Esophagus squamous epithelium (tissue), 5 donors: ENCODE data around the gene RASAL2. TPM values are rescaled to one million over a fixed set of nuclear protein-coding genes. Genes with fewer than 3 reads are reported as not detected.

Experiments
- DNase-seq: peaks from one replicate; lab custom pipeline; 2025; lab: John Stamatoyannopoulos, UW
- H3K27ac ChIP-seq, 4 donors: fragments of 200-600 bp; sonication (generic); one replicate each; pipeline ENCODE4 v1.5.1; 2016 to 2019; ENCODE audit warnings: mild to moderate bottlenecking in 1 of 4
- H3K27me3 ChIP-seq, 4 donors: fragments of 200-600 bp; sonication (generic); 1 replicate in 3 of 4; 2 replicates in 1 of 4; pipeline versions ENCODE4 v1.5.1 to v1.6.0; 2017 to 2021; ENCODE audit warnings: antibody characterized with exemption in 1 of 4
- H3K36me3 ChIP-seq, 3 donors: fragments of 200-600 bp; sonication (generic); one replicate each; pipeline ENCODE4 v1.5.1; 2016 to 2019
- H3K4me1 ChIP-seq, 3 donors: fragments of 200-600 bp; sonication (generic); one replicate each; pipeline ENCODE4 v1.5.1; 2017 to 2019
- H3K4me3 ChIP-seq, 4 donors: fragments of 200-600 bp; sonication (generic); 1 replicate in 3 of 4; 2 replicates in 1 of 4; pipeline ENCODE4 v1.5.1; 2016 to 2019; ENCODE audit warnings: mild to moderate bottlenecking in 2 of 4, moderate library complexity in 1 of 4
- H3K9me3 ChIP-seq, 3 donors: fragments of 200-600 bp; sonication (generic); one replicate each; pipeline ENCODE4 v1.5.1; 2016 to 2019
- CTCF ChIP-seq, 6 experiments: fragments of 450-650 bp in 4 of 6; fragments of 200-600 bp in 2 of 6; sonication (generic) in 2 of 6; IDR thresholded peaks; one replicate each; pipeline ENCODE4 v1.5.1; 2016 to 2019; ENCODE audit warnings: antibody characterized with exemption in 6 of 6, mild to moderate bottlenecking in 4 of 6, moderate library complexity in 4 of 6
- POLR2A ChIP-seq, 4 donors: fragments of 450-650 bp; IDR thresholded peaks; one replicate each; pipeline ENCODE4 v1.6.1; 2017; ENCODE audit warnings: antibody characterized with exemption in 4 of 4, mild to moderate bottlenecking in 4 of 4, moderate library complexity in 3 of 4
- WGBS, 2 donors: methylation state at CpG; one replicate each; pipeline ENCODE4 v1.1.5; 2018; 5-methylcytosine and 5-hydroxymethylcytosine counted together
- intact Hi-C: fragments of 100-400 bp; cut with DNase I; formaldehyde crosslinking; loops from one replicate; pipeline ENCODE4 v1.15.0; 2022
- total RNA-seq, 4 donors: library from RNA; depleted of rRNA; stranded (reverse); fragments of >200 nt; gene quantifications; one replicate each; pipeline ENCODE4 v1.1.0, GENCODE V29; 2016
- donor health status: DM: yes; HTN: yes; CAD: no.

The RASAL2 gene
- total RNA-seq, 4 donors from 2014 or later: 20.4 to 29.8 (median 25.5) TPM

GRCh38 chr1:178490136-178490535, 396.2 kb downstream of the RASAL2 start:
- Histone ChIP-seq H3K4me3 (no peak overlapping the region), H3K27me3 (peaks cover 0 to 12% (median 0%) of the 10 kb centered on the region in 4 donors), H3K27ac (no peak overlapping the region), H3K4me1 (peaks cover 0 to 13% (median 10%) of the 10 kb centered on the region in 3 donors), H3K36me3 (no peaks in the 10 kb centered on the region), H3K9me3 (no peaks in the 10 kb centered on the region)
- TF ChIP-seq POLR2A (IDR thresholded peaks at IDR 0.05) (no peak), CTCF (IDR thresholded peaks at IDR 0.05) (no peak)
- intact Hi-C loops: no loop called here
- 80% methylated on average over 1 of the region's 8 CpGs; no CpG with 5 or more reads in 1 of the 2 donors for WGBS, 2 donors
- DNase-seq: no peak

GRCh38 chr1:178490967-178491366, 397.1 kb downstream of the RASAL2 start:
- Histone ChIP-seq H3K4me1 (peaks cover 0 to 13% (median 10%) of the 10 kb centered on the region in 3 donors), H3K36me3 (no peaks in the 10 kb centered on the region), H3K9me3 (no peaks in the 10 kb centered on the region), H3K27ac (no peak overlapping the region), H3K4me3 (no peak overlapping the region), H3K27me3 (peaks cover 0 to 12% (median 0%) of the 10 kb centered on the region in 4 donors)
- WGBS, 2 donors: 72 to 75% methylated on average over 7 to 8 of the region's 9 CpGs
- intact Hi-C loops: no loop called here
- TF ChIP-seq POLR2A (IDR thresholded peaks at IDR 0.05) (no peak), CTCF (IDR thresholded peaks at IDR 0.05) (no peak)
- DNase-seq: no peak

- 82 to 100% methylated on average over 1 to 2 of the region's 4 CpGs for WGBS, 2 donors
- intact Hi-C loops: no loop called here
- no peak overlapping the region for H3K27ac ChIP-seq
- no peak for DNase-seq
- no peaks in the 10 kb centered on the region for H3K36me3 ChIP-seq
- H3K27me3 ChIP-seq: peaks cover 0 to 6% (median 0%) of the 10 kb centered on the region in 4 donors
- H3K9me3 ChIP-seq: no peaks in the 10 kb centered on the region
- peaks cover 0 to 6% (median 5%) of the 10 kb centered on the region in 3 donors for H3K4me1 ChIP-seq
- no peak overlapping the region for H3K4me3 ChIP-seq
- TF ChIP-seq POLR2A (IDR thresholded peaks at IDR 0.05): no peak
- TF ChIP-seq CTCF (IDR thresholded peaks at IDR 0.05): no peak
These were observed 397.8 kb downstream of the RASAL2 start for GRCh38 chr1:178491721-178492120.

GRCh38 chr1:178492341-178492740, 398.4 kb downstream of the RASAL2 start:
- Histone ChIP-seq H3K27me3 (peaks cover 0 to under 1% (median 0%) of the 10 kb centered on the region in 4 donors), H3K4me3 (no peak overlapping the region), H3K27ac (no peak overlapping the region), H3K36me3 (no peaks in the 10 kb centered on the region), H3K9me3 (no peaks in the 10 kb centered on the region), H3K4me1 (no peaks in the 10 kb centered on the region)
- TF ChIP-seq POLR2A (IDR thresholded peaks at IDR 0.05): no peak
- WGBS, 2 donors: 87 to 93% methylated on average over 10 to 11 of the region's 11 CpGs
- intact Hi-C loops: no loop called here
- DNase-seq: no peak

GRCh38 chr1:178493301-178493741, 399.4 kb downstream of the RASAL2 start:
- TF ChIP-seq CTCF (IDR thresholded peaks at IDR 0.05) (no peak), POLR2A (IDR thresholded peaks at IDR 0.05) (no peak)
- intact Hi-C loops: no loop called here
- DNase-seq: no peak
- Histone ChIP-seq H3K4me1 (no peaks in the 10 kb centered on the region), H3K4me3 (no peak overlapping the region), H3K27me3 (no peaks in the 10 kb centered on the region), H3K27ac (no peak overlapping the region), H3K9me3 (no peaks in the 10 kb centered on the region), H3K36me3 (no peaks in the 10 kb centered on the region)
- WGBS, 2 donors: 82 to 98% methylated on average over 7 to 15 of the region's 16 CpGs

- no peak overlapping the region for H3K4me3 ChIP-seq
- intact Hi-C loops: no loop called here
- 93 to 95% methylated on average over 6 to 9 of the region's 13 CpGs for WGBS, 2 donors
- H3K4me1 ChIP-seq: no peaks in the 10 kb centered on the region
- H3K27ac ChIP-seq: no peak overlapping the region
- TF ChIP-seq POLR2A (IDR thresholded peaks at IDR 0.05) (no peak), CTCF (IDR thresholded peaks at IDR 0.05) (no peak)
- H3K9me3 ChIP-seq: no peaks in the 10 kb centered on the region
- no peaks in the 10 kb centered on the region for H3K36me3 ChIP-seq
- no peak for DNase-seq
- H3K27me3 ChIP-seq: no peaks in the 10 kb centered on the region
These were observed 400.7 kb downstream of the RASAL2 start for GRCh38 chr1:178494569-178494971.
